ENCODE results near the gene TSPAN12.

TSPAN12 gene

GRCh38 chr7:120774481-120774880 lies 83.5 kb downstream of the TSPAN12 start:
- TF ChIP-seq, protein P1, sequence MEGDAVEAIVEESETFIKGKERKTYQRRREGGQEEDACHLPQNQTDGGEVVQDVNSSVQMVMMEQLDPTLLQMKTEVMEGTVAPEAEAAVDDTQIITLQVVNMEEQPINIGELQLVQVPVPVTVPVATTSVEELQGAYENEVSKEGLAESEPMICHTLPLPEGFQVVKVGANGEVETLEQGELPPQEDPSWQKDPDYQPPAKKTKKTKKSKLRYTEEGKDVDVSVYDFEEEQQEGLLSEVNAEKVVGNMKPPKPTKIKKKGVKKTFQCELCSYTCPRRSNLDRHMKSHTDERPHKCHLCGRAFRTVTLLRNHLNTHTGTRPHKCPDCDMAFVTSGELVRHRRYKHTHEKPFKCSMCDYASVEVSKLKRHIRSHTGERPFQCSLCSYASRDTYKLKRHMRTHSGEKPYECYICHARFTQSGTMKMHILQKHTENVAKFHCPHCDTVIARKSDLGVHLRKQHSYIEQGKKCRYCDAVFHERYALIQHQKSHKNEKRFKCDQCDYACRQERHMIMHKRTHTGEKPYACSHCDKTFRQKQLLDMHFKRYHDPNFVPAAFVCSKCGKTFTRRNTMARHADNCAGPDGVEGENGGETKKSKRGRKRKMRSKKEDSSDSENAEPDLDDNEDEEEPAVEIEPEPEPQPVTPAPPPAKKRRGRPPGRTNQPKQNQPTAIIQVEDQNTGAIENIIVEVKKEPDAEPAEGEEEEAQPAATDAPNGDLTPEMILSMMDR (IDR thresholded peaks at IDR 0.05; ENCODE audit: low read depth, low read length) = no peak
- H3K4me3 ChIP-seq (ENCODE audit: low read depth, low read length) = no peak overlapping the region

DNA sequence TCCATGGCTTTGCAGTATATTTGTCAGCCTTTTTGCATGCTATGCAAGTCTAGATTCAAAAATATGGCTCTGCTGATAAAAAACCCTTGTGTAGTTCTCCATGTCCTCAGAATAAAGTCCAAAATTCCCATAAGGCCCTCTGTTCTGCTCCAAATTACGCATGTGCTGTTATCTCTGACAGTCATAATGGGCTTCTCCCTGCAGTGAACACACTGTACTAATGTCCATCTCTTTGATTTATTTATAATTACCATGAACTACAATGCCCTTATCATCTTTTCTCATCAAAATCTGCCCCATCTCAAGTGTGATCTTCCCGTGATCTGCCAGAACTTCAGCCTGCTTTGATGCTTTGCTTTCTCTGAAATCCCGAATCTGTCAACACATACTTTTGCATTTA lies 87.7 kb downstream of the TSPAN12 start:
- TF ChIP-seq, protein P1 (IDR thresholded peaks at IDR 0.05; ENCODE audit: low read depth, low read length) = no peak
- H3K4me3 ChIP-seq (ENCODE audit: low read depth, low read length) = no peak overlapping the region

DNA sequence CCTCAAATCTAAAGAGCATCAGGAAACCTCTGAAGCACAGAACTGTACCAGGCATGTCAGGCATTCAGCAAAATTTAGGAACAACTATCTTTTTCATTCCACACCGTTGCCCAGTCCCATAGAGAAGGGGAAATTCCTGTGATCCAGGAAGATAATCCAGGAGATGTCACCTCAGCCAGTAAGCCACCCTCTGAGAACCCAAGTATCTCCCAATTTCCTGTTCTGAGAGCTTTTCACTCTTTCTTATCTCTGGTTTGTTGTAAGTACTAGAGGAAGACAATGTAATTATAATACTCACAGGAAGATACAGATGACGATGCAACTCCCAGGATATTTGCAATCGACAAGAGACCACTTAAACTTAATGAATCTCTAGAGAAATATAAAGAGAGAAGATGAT lies 97.1 kb downstream of the TSPAN12 start:
- TF ChIP-seq, protein P1 (IDR thresholded peaks at IDR 0.05; ENCODE audit: low read depth, low read length) = no peak
- no peak overlapping the region for H3K4me3 ChIP-seq (ENCODE audit: low read depth, low read length)

GRCh38 chr7:120760050-120760449 lies 97.9 kb downstream of the TSPAN12 start:
- no peak overlapping the region for H3K4me3 ChIP-seq (ENCODE audit: low read depth, low read length)
- TF ChIP-seq, protein P1 (IDR thresholded peaks at IDR 0.05; ENCODE audit: low read depth, low read length) = no peak

GRCh38 chr7:120743128-120743527 lies 114.8 kb downstream of the TSPAN12 start:
- H3K4me3 ChIP-seq (ENCODE audit: low read depth, low read length) = no peak overlapping the region
- TF ChIP-seq, protein P1 (IDR thresholded peaks at IDR 0.05; ENCODE audit: low read depth, low read length) = no peak

GRCh38 chr7:120742372-120742771 lies 115.6 kb downstream of the TSPAN12 start:
- TF ChIP-seq, protein P1 (IDR thresholded peaks at IDR 0.05; ENCODE audit: low read depth, low read length) = no peak
- H3K4me3 ChIP-seq (ENCODE audit: low read depth, low read length) = no peak overlapping the region

- TF ChIP-seq, protein P1 (IDR thresholded peaks at IDR 0.05; ENCODE audit: low read depth, low read length) = no peak
- H3K4me3 ChIP-seq (ENCODE audit: low read depth, low read length) = no peak overlapping the region
Observed at GRCh38 chr7:120741371-120742042, 116.4 kb downstream of the TSPAN12 start.

All from WI38 (cell line).